A549 (cell line): ENCODE data around the gene SHKBP1.

Source experiments
- CEBPB ChIP-seq, 2 experiments: fragments of >200 bp in 1 of 2; sonication (Bioruptor Twin) in 1 of 2; formaldehyde crosslinking in 1 of 2; IDR thresholded peaks; 2 replicates each; pipeline ENCODE4 v1.6.1; 2012 to 2016
- CTCF ChIP-seq: fragments of >200 bp; sonication (Bioruptor Twin); formaldehyde crosslinking; IDR thresholded peaks from 3 replicates; pipeline ENCODE4 v1.5.1; 2016
- EP300 ChIP-seq, 2 experiments: fragments of >200 bp; sonication (Bioruptor Twin); formaldehyde crosslinking; IDR thresholded peaks; 2 replicates in 1 of 2; 3 replicates in 1 of 2; pipeline ENCODE4 v1.6.1; 2016 to 2017
- HDAC2 ChIP-seq: fragments of 200-600 bp; sonication (generic); IDR thresholded peaks from 2 replicates; pipeline ENCODE4 v1.6.1; 2016
- HOXA7 ChIP-seq: fragments of 250-450 bp; sonication (Bioruptor Pico); IDR thresholded peaks from 2 replicates; pipeline ENCODE4 v1.5.0; 2020; ENCODE audit warnings: mild to moderate bottlenecking, moderate library complexity
- MAZ ChIP-seq: fragments of 150-350 bp; IDR thresholded peaks from 2 replicates; pipeline ENCODE4 v1.6.1; 2014; ENCODE audit warnings: antibody characterized with exemption, low read depth, low read length, borderline replicate concordance
- MYC ChIP-seq: IDR thresholded peaks from 2 replicates; pipeline ENCODE4 v1.6.1; 2012; ENCODE audit warnings: mild to moderate bottlenecking, inconsistent platforms, low read length, improper control_type of control experiment, borderline replicate concordance
- POLR2A ChIP-seq: IDR thresholded peaks from 2 replicates; pipeline ENCODE4 v1.6.1; 2012; ENCODE audit warnings: mild to moderate bottlenecking, low read length
- POLR2AphosphoS2 ChIP-seq: conservative IDR thresholded peaks from 2 replicates; pipeline ENCODE4 v1.6.1; 2012; ENCODE audit warnings: low read length, improper control_type of control experiment, inconsistent platforms
- REST ChIP-seq: fragments of 200-600 bp; sonication (generic); IDR thresholded peaks from 2 replicates; pipeline ENCODE4 v1.6.1; 2016; ENCODE audit warnings: antibody characterized with exemption, mild to moderate bottlenecking, moderate library complexity
- RFX5 ChIP-seq: fragments of 450-650 bp; IDR thresholded peaks from 2 replicates; pipeline ENCODE4 v1.7.1; 2014; ENCODE audit warnings: antibody characterized with exemption, mild to moderate bottlenecking, moderate library complexity
- ZFP36 ChIP-seq: fragments of 450-650 bp; IDR thresholded peaks from 2 replicates; pipeline ENCODE4 v1.6.1; 2014; ENCODE audit warnings: borderline replicate concordance; ENCODE audit not compliant: partially characterized antibody

- TF ChIP-seq CEBPB (IDR thresholded peaks at IDR 0.05) (no peak), MAZ (no peak), POLR2A (no peak), CTCF (no peak), ZFP36 (no peak), RFX5 (no peak), REST (no peak), POLR2AphosphoS2 (no peak), EP300 (IDR thresholded peaks at IDR 0.05) (no peak), MYC (no peak), HOXA7 (CRISPR knock-in tag) (no peak), HDAC2 (no peak)
These were observed 48.6 kb upstream of the SHKBP1 start for GRCh38 chr19:40528078-40528477.
